Mucosa of descending colon (tissue), 3 donors: ENCODE measurements around the gene DENND4A. TPM values are rescaled to one million over a fixed set of nuclear protein-coding genes. Genes with fewer than 3 reads are reported as not detected.

ENCODE experiments used
- ATAC-seq: fragments of 200-7000 bp; cut with Tn5 transposase; one replicate; pipeline ENCODE4 v1.9.1; 2020; ENCODE audit warnings: mild to moderate bottlenecking, moderate library complexity
- DNase-seq, 3 donors: peaks; one replicate each; pipeline ENCODE4 v3.0.0-alpha.2; 2020
- H3K36me3 ChIP-seq: fragments of 200-600 bp; one replicate; pipeline ENCODE4 v1.8.0; 2021; ENCODE audit warnings: low read depth, mild to moderate bottlenecking
- H3K4me1 ChIP-seq: fragments of 200-600 bp; one replicate; pipeline ENCODE4 v1.8.0; 2021; ENCODE audit warnings: low read depth, mild to moderate bottlenecking
- H3K4me3 ChIP-seq: fragments of 200-600 bp; one replicate; pipeline ENCODE4 v1.8.0; 2021; ENCODE audit warnings: mild to moderate bottlenecking
- H3K9me3 ChIP-seq: fragments of 200-600 bp; one replicate; pipeline ENCODE4 v1.8.0; 2021; ENCODE audit warnings: mild to moderate bottlenecking
- CTCF ChIP-seq: fragments of 200-600 bp; IDR thresholded peaks from one replicate; pipeline ENCODE4 v1.8.0; 2022; ENCODE audit warnings: antibody characterized with exemption, mild to moderate bottlenecking
- intact Hi-C, 2 donors: fragments of 100-400 bp; cut with DNase I in 1 of 2; cut with micrococcal nuclease in 1 of 2; formaldehyde crosslinking; loops; one replicate each; pipeline versions ENCODE4 v1.11.0 to v1.11.1; 2022; cut with DNase I, micrococcal nuclease
- total RNA-seq, 3 donors: library from RNA; stranded (reverse); fragmentation: NEBNext Ultra II Directional in 2 of 3; extraction: Animal tissue kit (Norgen Biotek cat#: 25700) in 2 of 3; gene quantifications; one replicate each; pipeline versions ENCODE4 v1.2.1 to v1.2.4, GENCODE V29; 2021 to 2023
- donor health status: DM: no; HTN: no; CAD: no; lungs with moderate emphysema.
- donor health status: DM: no; HTN: no; CAD: no.
- donor health status: DM: no; HTN: yes; CAD: no.

The DENND4A gene
- total RNA-seq, 3 donors from 2014 or later: 20.3 to 34.7 (median 20.7) TPM

- peaks cover 29% of the 10 kb centered on the region for H3K4me1 ChIP-seq
- no peaks in the 10 kb centered on the region for H3K9me3 ChIP-seq
- H3K36me3 ChIP-seq: no peaks in the 10 kb centered on the region
- intact Hi-C loops: no loop called here
- no peak for TF ChIP-seq CTCF
- H3K4me3 ChIP-seq: no peak overlapping the region
- DNase-seq (peak; percentile 82 to 85 (median 82)), ATAC-seq (peak; percentile 96)
Observed at GRCh38 chr15:65832549-65833364, 40.7 kb upstream of the DENND4A start.

- intact Hi-C loops: no loop called here
- ATAC-seq (peak; percentile 20), DNase-seq (peak in 1 of 3 donors; percentile 44)
- no peak for TF ChIP-seq CTCF
- H3K36me3 ChIP-seq: no peaks in the 10 kb centered on the region
- no peaks in the 10 kb centered on the region for H3K9me3 ChIP-seq
- H3K4me1 ChIP-seq: peaks cover 28% of the 10 kb centered on the region
- no peak overlapping the region for H3K4me3 ChIP-seq
Observed at GRCh38 chr15:65829130-65829764, 37.2 kb upstream of the DENND4A start.

- H3K9me3 ChIP-seq: no peaks in the 10 kb centered on the region
- no peak for DNase-seq
- no peak for ATAC-seq
- intact Hi-C loops: no loop called here
- no peaks in the 10 kb centered on the region for H3K36me3 ChIP-seq
- no peak for TF ChIP-seq CTCF
- peaks cover 22% of the 10 kb centered on the region for H3K4me1 ChIP-seq
- no peak overlapping the region for H3K4me3 ChIP-seq
Observed at GRCh38 chr15:65828585-65828984, 36.5 kb upstream of the DENND4A start.

- H3K9me3 ChIP-seq: no peaks in the 10 kb centered on the region
- intact Hi-C loops: no loop called here
- TF ChIP-seq CTCF: no peak
- H3K4me3 ChIP-seq: no peak overlapping the region
- ATAC-seq (peak; percentile 37), DNase-seq (no peak)
- peaks cover 11% of the 10 kb centered on the region for H3K4me1 ChIP-seq
- no peaks in the 10 kb centered on the region for H3K36me3 ChIP-seq
Observed at GRCh38 chr15:65827065-65827464, 35.0 kb upstream of the DENND4A start.

- Histone ChIP-seq H3K4me3 (no peak overlapping the region), H3K4me1 (peaks cover 4% of the 10 kb centered on the region), H3K36me3 (no peaks in the 10 kb centered on the region), H3K9me3 (no peaks in the 10 kb centered on the region)
- TF ChIP-seq CTCF: no peak
- intact Hi-C loops: no loop called here
- DNase-seq (no peak), ATAC-seq (no peak)
Observed at GRCh38 chr15:65824941-65825544, 33.0 kb upstream of the DENND4A start.
